Stomach smooth muscle (tissue), 2 donors: ENCODE measurements around the gene CDR2L.
"Not testable (repeated sequence)": the region's sequence is repeated elsewhere in the genome, so short reads cannot be mapped to it uniquely, and the experiment has no call there.

Source experiments
- H3K27ac ChIP-seq: one replicate; pipeline ENCODE4 v1.7.0; 2013; ENCODE audit warnings: mild to moderate bottlenecking, low read length, inconsistent platforms
- H3K27me3 ChIP-seq, 2 donors: one replicate each; pipeline ENCODE4 v1.7.0; 2013; ENCODE audit warnings: low read length in 2 of 2; ENCODE audit not compliant: insufficient read depth in 2 of 2, control insufficient read depth in 1 of 2
- H3K36me3 ChIP-seq, 2 donors: one replicate each; pipeline ENCODE4 v1.7.0; 2013; ENCODE audit warnings: low read length in 2 of 2; ENCODE audit not compliant: control insufficient read depth in 2 of 2, insufficient read depth in 2 of 2
- H3K4me1 ChIP-seq: one replicate; pipeline ENCODE4 v1.7.0; 2013; ENCODE audit warnings: low read length; ENCODE audit not compliant: control insufficient read depth, insufficient read depth
- H3K4me3 ChIP-seq, 2 donors: one replicate each; pipeline ENCODE4 v1.7.0; 2013; ENCODE audit warnings: low read length in 2 of 2
- H3K9ac ChIP-seq, 2 donors: one replicate each; pipeline ENCODE4 v1.7.0; 2013; ENCODE audit warnings: low read length in 2 of 2, mild to moderate bottlenecking in 1 of 2
- H3K9me3 ChIP-seq, 2 donors: one replicate each; pipeline ENCODE4 v1.7.0; 2013; ENCODE audit warnings: low read length in 2 of 2; ENCODE audit not compliant: control insufficient read depth in 2 of 2
- donor health status: healthy.
- donor health status: Pancreatic carcinoma.

Gene CDR2L

GRCh38 chr17:75001915-75002843 lies 14.7 kb downstream of the CDR2L start:
- H3K36me3 ChIP-seq: peaks cover 35 to 40% of the 10 kb centered on the region in 2 donors

DNA sequence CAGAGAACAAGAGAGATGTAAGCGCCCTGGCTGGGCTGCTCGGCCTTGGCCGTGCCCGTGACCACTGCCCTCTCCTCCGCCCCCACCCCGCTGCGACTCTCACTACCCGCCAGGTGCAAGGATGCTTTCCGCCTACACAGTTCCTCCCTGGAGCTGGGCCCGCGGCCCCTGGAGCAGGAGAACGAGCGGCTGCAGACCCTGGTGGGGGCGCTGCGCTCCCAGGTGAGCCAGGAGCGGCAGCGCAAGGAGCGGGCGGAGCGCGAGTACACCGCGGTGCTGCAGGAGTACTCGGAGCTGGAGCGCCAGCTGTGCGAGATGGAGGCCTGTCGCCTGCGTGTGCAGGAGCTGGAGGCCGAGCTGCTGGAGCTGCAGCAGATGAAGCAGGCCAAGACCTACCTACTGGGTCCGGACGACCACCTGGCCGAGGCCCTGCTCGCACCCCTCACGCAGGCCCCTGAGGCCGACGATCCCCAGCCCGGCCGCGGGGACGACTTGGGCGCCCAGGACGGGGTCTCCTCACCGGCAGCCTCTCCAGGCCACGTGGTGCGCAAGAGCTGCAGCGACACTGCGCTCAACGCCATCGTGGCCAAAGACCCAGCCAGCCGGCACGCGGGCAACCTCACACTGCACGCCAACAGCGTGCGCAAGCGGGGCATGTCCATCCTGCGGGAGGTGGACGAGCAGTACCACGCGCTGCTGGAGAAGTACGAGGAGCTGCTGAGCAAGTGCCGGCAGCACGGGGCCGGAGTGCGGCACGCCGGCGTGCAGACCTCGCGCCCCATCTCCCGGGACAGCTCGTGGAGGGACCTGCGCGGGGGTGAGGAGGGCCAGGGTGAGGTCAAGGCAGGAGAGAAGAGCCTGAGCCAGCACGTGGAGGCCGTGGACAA lies 15.9 kb downstream of the CDR2L start:
- Histone ChIP-seq H3K9me3 (no peaks in the 10 kb centered on the region), H3K36me3 (peaks cover 35 to 40% of the 10 kb centered on the region in 2 donors), H3K27me3 (no peaks in the 10 kb centered on the region), H3K9ac (no peak overlapping the region), H3K4me1 (peaks cover 2% of the 10 kb centered on the region), H3K27ac (no peak overlapping the region), H3K4me3 (no peak overlapping the region)

More at GRCh38 chr17:75001915-75002843, 14.7 kb downstream of the CDR2L start:
- Histone ChIP-seq H3K27me3 (no peaks in the 10 kb centered on the region), H3K9me3 (no peaks in the 10 kb centered on the region), H3K9ac (no peak overlapping the region), H3K27ac (no peak overlapping the region), H3K4me1 (peaks cover 2% of the 10 kb centered on the region), H3K4me3 (no peak overlapping the region)

- Histone ChIP-seq H3K9ac (no peak overlapping the region), H3K36me3 (peaks cover 35 to 40% of the 10 kb centered on the region in 2 donors), H3K9me3 (no peaks in the 10 kb centered on the region), H3K27ac (no peak overlapping the region), H3K27me3 (no peaks in the 10 kb centered on the region), H3K4me3 (no peak overlapping the region), H3K4me1 (peaks cover 2% of the 10 kb centered on the region)
Measured at GRCh38 chr17:75003957-75004355, 16.5 kb downstream of the CDR2L start.

- H3K9me3 ChIP-seq: no peaks in the 10 kb centered on the region
- peaks cover 2% of the 10 kb centered on the region for H3K4me1 ChIP-seq
- H3K36me3 ChIP-seq: peaks cover 33 to 38% of the 10 kb centered on the region in 2 donors
- H3K4me3 ChIP-seq: no peak overlapping the region
- no peaks in the 10 kb centered on the region for H3K27me3 ChIP-seq
- no peak overlapping the region for H3K9ac ChIP-seq
- no peak overlapping the region for H3K27ac ChIP-seq
Measured at GRCh38 chr17:75004371-75004770, 16.9 kb downstream of the CDR2L start.

DNA sequence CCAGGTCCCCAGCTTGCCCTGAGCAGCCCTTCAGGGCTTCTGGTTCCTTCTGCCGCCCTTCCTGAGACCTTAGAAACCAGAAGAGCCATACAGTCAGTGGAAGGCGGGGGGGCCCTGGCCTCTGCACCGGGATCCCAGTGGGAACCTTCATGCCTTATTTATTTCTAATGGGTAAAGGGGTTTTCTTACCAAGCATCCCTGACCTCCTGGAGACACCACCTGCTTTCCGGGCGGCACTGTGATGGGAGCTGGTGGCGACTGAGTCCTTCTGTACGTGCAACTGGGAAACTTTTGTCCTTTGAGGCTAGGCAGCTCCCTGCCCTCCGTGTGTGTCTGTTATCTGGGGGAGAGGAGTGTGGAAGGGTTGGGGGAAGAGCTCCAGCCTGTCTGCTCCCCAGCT lies 17.9 kb downstream of the CDR2L start:
- H3K9ac ChIP-seq: no peak overlapping the region
- H3K4me3 ChIP-seq: no peak overlapping the region

DNA sequence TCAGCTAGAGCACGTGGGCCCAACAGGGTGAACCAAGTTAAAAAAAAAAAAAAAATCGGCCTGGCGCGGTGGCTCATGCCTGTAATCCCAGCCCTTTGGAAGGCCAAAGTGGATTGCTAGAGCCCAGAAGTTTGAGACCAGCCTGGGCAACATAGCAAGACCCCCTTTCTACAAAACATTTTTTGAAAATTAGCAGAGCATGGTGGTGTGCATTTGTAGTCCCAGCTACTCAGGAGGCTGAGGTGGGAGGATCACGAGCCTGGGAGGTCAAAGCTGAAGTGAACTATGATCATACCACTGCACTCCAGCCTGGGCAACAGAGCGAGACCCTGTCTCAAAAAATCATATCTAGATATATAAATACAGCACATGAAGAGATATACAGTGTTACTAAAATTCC lies 18.7 kb downstream of the CDR2L start:
- H3K9ac ChIP-seq, H3K27ac ChIP-seq, H3K9me3 ChIP-seq, H3K27me3 ChIP-seq, H3K4me1 ChIP-seq, H3K4me3 ChIP-seq: not testable (repeated sequence)
- peaks cover 29 to 35% of the 10 kb centered on the region in 2 donors for H3K36me3 ChIP-seq

More for the DNA sequence above, 17.9 kb downstream of the CDR2L start:
- Histone ChIP-seq H3K9me3 (no peaks in the 10 kb centered on the region), H3K27me3 (no peaks in the 10 kb centered on the region), H3K27ac (no peak overlapping the region), H3K36me3 (peaks cover 30 to 35% of the 10 kb centered on the region in 2 donors), H3K4me1 (peaks cover 2% of the 10 kb centered on the region)

DNA sequence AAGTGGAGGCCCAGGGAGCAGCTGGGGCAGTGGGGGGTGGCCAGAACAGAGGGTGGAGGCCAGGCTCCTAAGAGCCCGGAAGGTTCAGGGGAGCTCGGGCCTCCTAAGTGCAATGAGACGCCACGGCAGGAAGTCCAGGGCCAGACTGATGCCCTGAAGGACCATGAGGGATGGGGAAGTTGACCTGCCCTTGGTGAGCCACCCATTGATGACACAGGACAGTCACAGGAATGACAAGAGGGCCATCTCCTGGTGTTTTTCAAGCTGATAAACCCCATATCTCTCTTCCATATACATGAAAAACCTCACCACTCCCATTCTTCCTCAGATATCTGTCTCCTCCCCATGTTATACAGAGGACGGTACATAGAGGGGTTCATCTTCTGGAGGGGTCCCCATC lies 19.2 kb downstream of the CDR2L start:
- no peak overlapping the region for H3K4me3 ChIP-seq
- H3K9me3 ChIP-seq: no peaks in the 10 kb centered on the region
- H3K27me3 ChIP-seq: no peaks in the 10 kb centered on the region
- H3K27ac ChIP-seq: no peak overlapping the region
- peaks cover 12% of the 10 kb centered on the region for H3K4me1 ChIP-seq
- H3K36me3 ChIP-seq: peaks cover 24 to 29% of the 10 kb centered on the region in 2 donors
- H3K9ac ChIP-seq: no peak overlapping the region

DNA sequence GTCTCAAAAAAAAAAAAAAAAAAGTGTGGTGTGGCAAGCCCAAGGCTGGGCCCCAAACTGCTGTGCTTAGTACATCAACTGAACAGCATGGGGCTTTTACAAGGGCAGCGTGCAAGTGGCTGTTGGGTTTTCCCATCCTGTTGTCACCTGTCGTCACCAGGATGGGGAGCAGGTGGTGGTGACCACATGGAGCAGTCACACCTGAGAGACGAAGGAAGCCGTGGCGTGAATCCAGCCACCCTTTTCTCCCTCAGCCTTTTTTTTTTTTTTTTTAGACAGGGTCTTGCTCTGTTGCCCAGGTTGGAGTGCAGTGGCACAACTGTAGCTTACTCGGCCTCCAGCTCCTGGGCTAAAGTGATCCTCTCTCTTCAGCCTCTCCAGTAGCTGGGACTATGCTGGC lies 20.9 kb downstream of the CDR2L start:
- no peaks in the 10 kb centered on the region for H3K27me3 ChIP-seq
- peaks cover 25% of the 10 kb centered on the region for H3K4me1 ChIP-seq
- no peak overlapping the region for H3K27ac ChIP-seq
- no peak overlapping the region for H3K9ac ChIP-seq
- H3K36me3 ChIP-seq: peaks cover 10 to 14% of the 10 kb centered on the region in 2 donors
- H3K4me3 ChIP-seq: no peak overlapping the region
- no peaks in the 10 kb centered on the region for H3K9me3 ChIP-seq

GRCh38 chr17:75009139-75009724 lies 21.8 kb downstream of the CDR2L start:
- H3K4me3 ChIP-seq: no peak overlapping the region
- no peaks in the 10 kb centered on the region for H3K9me3 ChIP-seq
- H3K27me3 ChIP-seq: no peaks in the 10 kb centered on the region
- peaks cover 5 to 10% of the 10 kb centered on the region in 2 donors for H3K36me3 ChIP-seq
- no peak overlapping the region for H3K27ac ChIP-seq
- H3K4me1 ChIP-seq: peaks cover 27% of the 10 kb centered on the region
- H3K9ac ChIP-seq: no peak overlapping the region

DNA sequence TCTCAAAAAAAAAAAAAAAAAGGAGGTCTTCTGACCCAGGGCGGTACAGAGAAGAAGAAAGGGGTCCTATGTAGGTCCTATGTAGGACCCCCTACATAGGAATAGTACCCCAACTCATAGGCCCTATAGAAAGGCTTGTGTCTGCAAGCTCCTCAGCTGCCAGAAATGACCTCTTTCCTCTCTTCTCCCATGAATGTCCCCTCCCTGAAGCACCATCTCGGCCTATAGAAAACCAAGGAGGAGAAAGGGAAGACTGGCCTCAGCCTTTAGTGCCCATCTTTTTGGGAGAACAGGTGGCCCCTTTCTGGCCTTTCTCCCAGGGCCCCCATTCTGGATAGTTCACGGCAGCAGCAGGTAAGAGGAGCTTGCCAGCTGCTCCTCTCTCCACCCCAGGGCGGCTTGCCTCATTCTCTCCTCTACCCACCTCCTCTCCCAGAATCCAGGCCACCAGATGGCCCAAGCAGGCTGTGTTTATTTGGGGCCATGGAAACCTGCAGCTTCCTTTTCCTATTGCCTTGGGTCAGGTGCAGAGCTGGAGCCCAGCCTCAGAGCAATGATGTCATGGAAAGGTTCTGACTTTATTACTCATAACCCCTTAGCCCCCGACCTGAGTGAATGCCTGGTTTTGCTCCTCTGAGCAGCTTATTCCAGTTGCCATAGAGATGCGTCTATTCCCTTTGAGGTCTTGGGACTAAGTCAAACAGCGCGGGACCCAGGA lies 23.4 kb downstream of the CDR2L start:
- Histone ChIP-seq H3K27me3 (no peaks in the 10 kb centered on the region), H3K4me1 (peaks cover 27% of the 10 kb centered on the region), H3K9me3 (no peaks in the 10 kb centered on the region), H3K9ac (peak overlapping the region; percentile 69 to 90), H3K4me3 (peak overlapping the region; percentile 0 to 97), H3K36me3 (no peaks in the 10 kb centered on the region), H3K27ac (peak overlapping the region; percentile 99)
